AG20443 (cell line): ENCODE data around the gene CMTM7.
A peak's percentile ranks its signal among the peaks of the same experiment; 100 is the strongest.

Experiments
- DNase-seq: peaks from one replicate; pipeline ENCODE4 v3.0.0; 2012; ENCODE audit warnings: low spot score, mixed read lengths

CMTM7 gene, protein sequence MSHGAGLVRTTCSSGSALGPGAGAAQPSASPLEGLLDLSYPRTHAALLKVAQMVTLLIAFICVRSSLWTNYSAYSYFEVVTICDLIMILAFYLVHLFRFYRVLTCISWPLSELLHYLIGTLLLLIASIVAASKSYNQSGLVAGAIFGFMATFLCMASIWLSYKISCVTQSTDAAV

DNA sequence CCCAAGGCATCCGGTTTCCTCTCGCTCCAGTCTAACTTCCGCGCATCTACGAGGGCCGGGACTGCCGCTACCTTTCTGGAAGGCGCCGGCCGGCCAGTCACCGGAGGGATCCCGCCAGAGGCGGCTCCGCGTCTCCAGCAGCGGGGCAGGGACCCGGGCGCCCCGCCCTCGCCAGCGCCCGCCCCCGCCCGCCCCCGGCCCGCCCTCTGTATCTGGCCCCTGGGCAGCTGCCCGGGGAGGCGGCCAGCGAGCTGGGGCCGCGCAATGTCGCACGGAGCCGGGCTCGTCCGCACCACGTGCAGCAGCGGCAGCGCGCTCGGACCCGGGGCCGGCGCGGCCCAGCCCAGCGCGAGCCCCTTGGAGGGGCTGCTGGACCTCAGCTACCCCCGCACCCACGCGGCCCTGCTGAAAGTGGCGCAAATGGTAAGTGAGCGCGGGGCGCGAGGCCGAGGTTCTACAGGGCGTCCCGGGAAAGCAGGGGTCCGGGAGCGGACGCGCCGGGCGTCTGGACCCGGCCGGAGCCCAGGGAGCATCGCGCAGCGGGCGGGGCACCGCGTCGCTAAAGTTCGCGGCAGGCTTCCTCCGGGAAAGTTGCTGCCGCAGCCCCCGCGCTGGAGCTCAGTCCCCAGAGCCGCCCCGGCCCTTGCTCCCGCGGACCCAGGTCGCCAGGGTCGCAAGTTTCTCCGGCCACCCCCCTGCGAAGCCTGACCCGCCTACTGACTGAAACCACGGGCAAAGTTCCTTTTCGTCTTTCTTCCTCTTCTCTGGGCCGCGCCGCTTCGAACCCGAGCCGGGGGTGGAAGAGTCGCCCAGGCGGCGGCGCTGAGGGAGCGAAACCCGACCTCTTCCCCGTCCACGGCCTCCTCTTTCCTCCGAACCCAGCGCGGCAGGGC, at the start of gene CMTM7:
CMTM7 (plus strand) TSS at position 211 of the 893 bp plus-strand sequence; CDS start at position 265, 54 bp downstream.
- peak; percentile 91 for DNase-seq

DNA sequence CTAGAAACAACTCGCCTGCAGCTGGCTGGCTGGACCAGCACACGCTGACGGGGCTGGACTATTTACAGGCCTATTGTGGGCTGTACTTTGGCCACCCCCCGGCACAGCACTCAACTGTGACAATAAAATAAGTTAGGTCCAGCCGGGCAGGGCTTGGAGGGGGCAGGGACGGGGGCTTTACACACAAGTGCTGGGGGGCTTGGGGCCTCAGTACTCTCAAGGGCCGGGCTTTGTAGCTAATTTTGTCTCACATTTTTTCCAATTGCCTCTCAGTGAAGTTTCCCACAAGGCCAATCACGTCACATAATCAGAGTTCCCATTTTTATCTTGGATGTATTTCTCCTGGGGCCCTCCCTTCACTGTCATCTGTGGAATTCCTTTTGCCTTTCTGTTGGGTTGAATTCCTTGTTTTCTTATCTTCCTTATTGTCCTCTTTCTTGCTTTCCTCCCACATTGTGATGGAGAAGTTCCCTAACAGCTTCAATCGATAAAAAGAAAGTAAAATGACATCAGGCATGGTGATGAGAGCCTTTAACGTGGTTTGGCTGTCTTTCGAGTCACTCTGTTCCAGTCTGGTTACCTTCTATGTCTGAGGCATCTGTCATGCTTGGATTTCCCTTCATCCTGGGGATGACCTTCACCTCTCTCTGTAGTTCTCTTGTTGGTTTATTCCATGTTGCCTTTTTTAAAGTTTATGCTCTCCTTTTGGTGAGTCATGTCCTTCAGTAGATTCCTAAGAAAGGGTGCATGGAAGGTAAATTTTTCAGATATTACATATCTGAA, 44.1 kb upstream of the CMTM7 start:
- no peak for DNase-seq

DNA sequence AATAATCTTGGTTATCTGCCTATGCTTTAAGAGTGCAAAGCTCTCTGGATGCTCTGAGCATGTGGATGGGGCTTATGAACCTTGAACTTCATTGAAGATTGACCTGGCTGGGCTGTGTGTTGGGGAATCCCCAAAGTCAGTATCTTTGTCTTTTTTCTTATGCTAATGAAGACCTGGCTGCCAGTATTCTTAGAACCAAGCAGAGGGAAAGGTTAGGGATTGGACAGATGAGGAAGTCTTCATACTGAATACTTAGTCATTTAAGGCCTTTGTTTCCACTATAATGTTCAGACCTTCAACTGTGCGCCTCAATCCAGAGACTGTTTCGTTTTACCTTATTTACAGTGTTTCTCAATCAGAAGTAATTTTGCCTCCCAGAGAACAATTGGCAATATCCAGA, 42.5 kb upstream of the CMTM7 start:
- DNase-seq = no peak

DNA sequence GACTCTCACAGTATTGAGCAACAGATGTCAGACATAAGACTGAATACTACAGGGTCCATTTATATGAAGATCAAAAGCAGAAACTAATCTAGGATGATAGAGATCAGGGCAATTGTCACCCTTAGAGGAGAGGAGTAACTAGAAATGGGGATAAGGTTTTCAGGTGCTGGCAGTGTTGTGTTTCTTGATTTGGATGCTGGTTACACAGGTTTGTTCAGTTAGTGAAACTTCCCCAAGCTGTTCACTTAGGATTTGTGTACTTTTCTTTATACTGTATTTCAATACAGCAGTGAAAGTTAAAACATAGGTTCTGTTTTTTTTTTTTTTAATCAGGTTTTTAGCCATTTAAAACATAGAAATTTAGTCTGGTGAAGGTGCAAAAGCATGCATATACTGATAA, 39.1 kb upstream of the CMTM7 start:
- no peak for DNase-seq

DNA sequence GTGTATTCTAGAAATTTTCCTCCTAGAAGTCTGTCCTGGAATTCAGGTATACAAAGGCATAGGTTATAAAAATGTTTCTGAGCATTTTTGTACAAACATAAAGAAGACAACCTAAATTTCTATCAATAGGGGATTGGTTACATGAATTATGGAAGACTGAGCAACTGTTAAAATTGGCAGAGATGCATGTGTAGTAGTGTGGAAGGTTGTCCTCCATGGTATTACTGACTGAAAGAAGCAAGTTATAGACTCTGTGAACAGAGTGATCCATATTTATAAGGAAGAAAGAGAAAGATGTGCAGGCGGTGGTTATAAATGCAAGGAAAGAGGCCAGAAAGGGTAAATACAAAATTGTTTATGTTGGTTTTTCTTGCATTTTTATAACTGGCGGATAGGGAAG, 38.3 kb upstream of the CMTM7 start:
- no peak for DNase-seq

DNA sequence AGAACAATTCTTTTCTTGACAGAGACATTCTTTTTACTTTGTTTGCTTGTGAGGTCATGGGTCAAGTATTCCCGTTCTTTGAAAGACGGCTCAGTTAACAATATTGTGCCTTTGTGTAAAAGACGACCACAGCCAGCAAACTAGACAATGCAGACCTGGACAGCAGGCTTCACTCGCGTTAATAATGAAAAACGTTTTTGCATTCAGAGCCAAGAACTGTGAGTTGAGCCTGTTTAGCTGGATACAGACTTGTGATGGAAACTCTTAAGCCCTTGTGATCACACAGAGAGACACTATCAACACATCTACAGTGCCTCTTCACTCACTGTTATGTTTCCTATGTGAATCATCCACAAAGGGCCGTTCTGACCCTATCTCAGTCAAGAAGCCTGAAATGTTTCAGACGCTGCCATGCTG, 37.3 kb upstream of the CMTM7 start:
- no peak for DNase-seq

DNA sequence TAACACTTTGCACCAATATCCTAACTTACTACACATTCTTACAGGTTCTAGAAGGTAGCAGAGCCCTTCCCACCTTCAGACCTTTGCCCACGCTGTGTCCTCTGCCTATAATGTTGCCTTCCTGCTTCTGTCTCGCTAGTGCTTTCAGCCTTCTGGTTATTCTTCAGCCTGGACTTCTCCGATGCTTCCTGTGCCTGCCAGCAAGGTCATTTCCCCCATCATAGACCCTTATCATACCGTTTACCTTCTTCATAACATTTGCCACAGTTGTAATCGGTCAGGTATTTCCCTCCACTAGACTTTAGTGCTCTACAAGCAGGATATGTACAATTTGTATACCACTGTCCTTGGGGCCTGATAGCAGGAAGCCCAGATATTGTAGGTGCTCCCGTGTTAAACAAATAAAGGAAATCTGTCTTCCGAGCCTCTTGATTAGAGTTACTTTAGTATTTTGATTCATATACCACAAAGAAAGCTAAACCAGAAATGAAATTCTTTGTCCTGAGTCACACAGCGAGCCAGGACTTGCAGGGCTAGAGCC, 35.8 kb upstream of the CMTM7 start:
- no peak for DNase-seq

DNA sequence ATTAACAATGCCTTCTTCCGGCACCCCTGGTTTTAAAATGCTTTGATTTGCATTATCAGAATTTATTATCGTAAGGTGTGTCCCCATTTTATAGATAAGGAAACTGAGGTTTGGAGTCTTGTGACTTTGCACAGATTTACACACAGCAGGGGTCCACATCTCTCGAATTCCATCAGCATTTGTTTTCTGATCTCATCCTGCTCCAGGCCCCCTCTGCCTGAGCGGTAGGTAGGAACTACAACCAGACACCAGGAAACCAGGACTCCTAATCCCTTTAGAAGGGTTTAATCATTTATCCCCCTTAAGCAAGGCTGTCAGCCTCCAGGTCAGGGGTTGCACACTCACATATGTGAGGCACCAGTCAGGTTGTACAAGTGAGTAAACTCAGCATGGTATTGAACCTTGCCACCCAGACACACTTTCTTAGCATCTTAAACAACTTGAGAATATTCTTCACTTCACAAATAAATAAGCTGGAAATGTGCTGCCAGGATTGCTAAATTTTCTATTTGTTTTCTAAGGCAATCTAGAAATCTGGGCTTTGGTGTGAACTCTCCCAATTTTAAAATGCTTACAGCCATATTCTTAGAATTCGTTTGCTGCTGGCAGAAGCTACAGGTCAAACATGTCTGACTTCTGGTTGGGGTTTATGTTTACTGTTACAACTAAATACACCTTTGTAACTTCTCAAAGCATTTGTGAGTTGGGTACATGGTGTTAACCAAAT, 31.7 kb upstream of the CMTM7 start:
- DNase-seq = no peak

DNA sequence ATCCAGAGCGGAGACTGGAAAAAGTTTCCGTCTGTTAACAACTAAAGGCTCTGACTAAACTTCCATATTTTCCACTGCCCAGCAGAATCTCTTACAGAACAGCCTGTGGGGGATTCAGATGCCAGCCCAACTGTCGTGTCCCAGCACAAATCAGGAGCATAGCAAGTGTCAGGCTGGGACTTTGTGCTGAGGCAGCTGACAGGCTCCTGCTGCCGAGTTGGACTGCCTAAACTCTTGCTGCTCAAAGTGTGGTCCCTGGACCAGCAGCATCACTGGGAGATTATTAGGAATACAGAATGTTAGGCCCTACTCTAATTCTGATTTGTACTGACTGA, 31.2 kb upstream of the CMTM7 start:
- DNase-seq = no peak

DNA sequence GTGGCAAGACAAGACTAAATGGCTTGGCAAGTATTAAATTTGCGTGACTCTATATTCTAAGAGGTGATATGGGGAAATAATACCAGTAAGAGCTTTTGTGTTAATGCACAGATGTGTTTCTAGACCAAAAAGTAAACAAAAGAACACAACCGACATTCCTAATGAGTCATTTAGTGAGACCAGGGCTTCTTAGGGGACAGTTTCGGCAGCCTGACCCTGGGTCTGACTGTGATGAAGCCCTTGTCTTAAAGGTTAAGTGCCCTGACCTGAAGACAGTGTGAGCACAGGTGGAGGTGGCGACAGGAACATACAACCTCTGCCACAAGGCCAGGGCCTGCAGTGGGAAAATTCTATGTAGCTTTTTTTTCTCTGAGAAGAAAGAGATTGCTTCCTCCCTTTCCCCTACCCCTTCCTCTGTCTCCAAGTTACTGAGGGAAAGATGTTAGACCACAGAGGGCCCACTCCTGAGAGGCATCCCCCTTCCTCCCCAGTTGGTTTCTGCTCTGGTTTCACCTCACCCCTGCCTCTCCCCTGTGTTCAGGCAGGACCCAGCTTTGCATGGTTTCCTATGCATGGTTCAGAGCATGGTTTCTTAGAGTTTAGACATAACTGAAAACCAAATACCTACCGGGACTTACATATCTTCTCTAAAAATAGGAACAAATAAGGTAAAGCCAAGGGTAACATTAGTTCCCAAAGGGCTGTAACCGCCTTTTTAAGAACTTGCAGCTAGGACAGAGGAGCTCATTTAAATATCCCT, 24.8 kb upstream of the CMTM7 start:
- DNase-seq = no peak

DNA sequence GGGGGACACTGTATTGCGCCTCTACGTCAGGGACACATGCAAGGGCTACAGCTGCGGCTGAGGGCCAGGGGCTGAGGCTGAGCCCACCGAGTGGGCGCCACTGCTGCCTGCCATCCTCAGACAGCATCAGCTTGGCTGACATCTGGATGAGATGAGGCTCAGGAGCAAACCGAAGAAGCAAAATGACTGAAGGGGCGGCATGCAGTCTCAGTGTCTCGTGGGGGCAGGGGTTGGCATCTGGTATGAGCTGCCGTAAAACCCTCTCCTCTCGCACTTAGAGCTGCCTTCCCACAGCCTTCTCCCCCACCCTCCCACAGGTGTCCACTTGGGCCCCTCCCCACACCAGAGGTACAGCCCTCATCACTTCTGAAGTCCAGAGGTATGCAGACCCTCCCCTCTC, 24.2 kb upstream of the CMTM7 start:
- no peak for DNase-seq

DNA sequence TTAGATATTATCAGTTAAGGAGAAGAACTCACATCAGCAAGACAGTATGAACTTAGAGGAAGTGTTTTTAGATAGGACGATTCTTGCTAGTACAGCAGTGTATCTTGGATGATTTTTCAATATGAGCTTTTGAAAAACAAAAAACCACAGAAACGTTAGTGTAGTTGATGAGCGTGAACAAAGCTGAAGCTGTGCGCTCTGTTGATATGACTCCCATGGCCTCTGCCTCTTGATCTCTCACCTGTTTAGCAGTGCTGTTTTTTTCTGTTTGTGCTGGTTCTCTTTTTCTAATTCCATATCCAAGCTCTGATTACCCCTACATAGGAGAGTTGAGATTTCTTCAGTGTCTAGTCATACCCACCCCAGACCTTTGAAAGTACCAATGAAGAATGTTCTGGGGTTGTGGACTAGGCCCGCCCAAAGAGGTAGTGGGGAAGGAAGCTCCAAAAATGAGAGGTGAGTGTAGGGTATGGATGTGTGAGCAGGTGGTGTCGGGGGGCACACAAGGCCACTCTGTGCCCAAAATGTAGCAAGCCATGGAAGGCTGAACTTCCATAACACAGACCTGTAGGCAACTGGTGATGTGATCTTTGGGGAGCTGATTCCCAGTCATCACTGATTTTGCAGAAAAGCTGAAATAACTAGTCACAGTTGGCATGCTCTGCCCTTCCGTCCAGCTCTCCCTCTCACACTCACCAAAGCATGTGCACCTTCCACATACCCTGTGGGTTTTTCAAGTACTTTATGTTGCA, 20.0 kb upstream of the CMTM7 start:
- no peak for DNase-seq

DNA sequence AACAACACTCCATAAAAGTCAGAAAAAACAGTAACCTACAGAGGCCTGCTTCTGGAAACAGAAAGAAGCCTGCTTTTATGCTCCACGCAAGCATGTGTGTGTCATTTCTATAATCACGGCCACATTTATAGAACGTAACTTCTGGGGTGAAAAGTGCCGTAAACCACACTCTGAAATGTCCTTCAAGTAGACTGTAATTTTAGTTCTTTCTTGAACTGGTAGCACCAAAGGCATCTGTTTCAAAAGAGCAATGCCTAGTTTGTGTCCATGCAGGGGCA, 19.5 kb upstream of the CMTM7 start:
- no peak for DNase-seq

DNA sequence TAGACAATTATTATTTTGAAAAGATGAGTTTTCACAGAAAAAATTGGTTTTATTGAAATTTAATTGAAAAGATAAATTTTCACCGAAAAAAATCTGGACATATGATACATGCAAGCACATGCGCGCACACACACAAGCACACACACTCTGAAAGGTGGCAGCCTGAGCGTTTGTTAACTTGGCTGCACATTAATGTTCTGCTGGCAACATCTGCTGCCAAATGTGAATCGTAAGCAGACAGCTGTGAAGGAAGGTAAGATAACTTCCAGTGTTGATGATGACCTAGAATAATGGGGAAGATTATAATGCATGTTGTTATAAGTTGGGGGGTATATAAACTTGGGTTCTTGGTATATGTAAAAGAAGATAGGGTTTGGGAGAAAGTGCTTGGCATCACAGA, 18.4 kb upstream of the CMTM7 start:
- DNase-seq = no peak

DNA sequence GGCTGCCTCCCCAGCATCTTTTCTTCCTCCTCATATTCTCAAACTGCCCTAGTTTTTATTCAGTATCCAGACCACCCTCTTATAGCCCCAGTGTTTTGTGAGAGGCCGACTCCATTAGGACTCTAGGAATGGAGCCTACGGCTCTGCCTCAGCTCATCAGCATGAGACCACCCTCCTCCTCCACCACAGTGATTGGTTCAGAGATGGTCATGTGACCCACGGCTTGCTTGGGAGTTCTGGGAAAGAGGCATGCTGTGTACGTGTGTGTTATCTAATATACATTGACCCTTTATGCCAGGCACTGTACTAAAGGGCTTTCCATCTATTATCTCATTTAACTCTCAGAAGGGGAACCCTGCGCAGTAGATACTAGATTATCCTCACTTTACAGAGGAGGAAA, 17.8 kb upstream of the CMTM7 start:
- no peak for DNase-seq

DNA sequence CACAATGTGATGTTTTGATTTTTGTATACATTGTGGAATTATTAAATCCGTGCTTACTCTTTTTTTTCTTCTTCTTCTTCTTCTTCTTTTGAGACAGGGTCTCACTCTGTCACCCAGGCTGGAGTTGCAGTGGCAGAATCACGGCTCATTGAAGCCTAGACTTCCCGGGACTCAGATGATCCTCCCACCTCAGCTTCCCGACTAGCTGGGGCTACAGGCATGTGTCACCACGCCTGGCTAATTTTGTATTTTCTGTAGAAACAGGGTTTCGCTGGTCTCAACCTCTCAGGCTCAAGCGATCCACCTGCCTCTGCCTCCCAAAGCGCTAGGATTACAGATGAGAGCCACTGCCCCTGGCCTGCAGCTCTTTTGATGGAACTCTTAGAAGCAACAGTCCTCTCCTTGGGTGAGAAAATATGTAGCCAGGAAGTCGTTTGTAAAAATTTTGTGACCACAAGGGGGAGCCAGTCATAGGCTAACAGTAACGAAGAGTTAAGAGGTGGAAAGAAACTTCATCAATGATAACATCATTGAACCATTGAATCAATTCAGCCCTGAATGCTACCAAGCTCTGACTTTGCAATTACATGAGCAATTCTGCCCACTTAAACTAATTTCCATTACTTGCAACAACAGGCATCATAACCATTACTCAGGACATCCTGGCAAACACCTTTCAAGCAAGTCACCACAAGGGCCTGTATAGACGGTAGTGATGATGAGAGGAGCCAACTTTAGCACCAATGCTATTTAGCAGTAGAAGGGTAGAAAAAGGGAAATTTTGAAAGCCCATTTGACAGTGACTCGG, 16.7 kb upstream of the CMTM7 start:
- DNase-seq = peak; percentile 61

DNA sequence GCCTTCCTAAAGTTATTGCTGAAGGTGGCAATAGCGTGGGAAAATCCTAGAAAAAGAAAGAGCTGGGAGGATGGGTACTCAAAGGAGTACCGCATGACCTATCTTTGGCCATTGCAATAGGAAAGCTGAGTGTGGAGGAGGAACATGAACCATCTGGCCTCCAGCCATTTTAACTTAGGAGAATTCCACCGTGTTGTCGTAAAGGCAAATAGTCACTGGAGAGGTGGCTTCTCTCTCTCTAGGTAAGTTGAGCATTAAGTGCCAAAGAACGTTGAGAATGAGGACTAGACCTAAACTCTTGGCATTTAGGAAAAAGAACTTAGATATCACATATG, 16.1 kb upstream of the CMTM7 start:
- no peak for DNase-seq

DNA sequence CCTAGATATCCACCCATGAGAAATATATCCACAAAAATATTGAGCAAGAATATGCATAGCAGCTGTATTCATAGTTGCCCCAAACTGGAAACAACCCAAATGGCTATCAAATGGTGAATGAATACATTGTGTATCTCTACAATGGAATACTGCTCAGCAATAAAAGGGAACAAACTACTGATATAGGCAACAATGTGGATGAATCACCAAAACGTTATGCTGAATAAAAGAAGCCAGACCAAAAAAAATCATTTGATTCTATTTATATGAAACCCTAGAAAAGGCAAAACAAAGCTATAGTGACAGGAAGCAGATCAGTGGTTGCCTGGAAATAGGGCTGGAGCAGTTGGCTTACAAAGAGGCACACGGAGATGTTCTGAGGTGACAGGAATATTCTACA, 15.5 kb upstream of the CMTM7 start:
- DNase-seq = no peak

DNA sequence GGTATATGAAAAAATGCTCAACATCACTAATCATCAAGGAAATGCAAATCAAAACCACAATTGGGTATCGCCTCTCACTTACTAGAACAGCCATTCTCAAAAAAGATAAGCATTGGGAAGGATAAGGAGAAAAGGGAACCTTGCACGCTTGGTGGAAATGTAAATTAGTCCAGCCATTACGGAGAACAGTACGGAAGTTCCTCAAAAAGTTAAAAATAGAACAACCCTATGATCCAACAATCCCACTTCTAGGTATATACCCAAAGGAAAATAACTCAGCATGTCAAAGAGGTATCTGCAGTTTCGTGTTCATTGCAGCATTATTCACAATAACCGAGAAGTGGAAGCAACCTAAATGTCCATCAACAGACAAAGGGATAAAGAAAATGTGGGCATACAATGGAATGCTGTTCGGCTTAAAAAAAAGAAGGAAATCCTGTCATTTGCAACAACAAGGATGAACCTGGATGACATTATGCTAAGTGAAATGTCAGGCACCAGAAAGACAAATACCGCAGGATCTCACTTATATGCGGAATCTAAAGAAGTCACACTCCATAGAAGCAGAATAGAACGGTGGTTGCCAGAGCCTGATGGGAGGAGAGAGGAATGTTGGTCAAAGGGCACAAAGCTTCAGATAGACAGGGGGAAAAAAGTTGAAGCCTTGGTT, 11.7 kb upstream of the CMTM7 start:
- no peak for DNase-seq

DNA sequence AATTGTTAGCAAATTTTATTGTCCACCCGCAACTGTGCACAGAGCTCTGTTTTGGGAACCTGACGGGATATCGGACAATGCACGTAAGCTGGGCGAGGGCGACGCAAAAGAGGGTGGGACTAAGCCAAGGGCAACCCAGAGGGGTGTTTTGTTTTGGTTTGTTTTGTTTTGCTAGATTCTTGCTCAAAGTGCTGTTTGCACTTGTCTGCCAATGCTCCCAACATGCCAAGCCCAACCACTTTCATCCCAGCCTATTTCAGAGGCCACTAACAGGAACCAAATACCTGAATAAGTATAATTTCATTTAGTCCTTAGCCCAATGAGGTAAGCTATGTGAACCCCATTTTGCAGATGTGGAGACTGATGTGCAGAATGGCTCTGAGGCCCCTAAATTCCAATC, 9.7 kb upstream of the CMTM7 start:
- no peak for DNase-seq
